H1 (cell line): Measurements from ENCODE around the gene RPL14. TPM values are rescaled to one million over a fixed set of nuclear protein-coding genes. Genes with fewer than 3 reads are reported as not detected.
A peak's percentile ranks its signal among the peaks of the same experiment; 100 is the strongest.

ENCODE experiments used
- CTCF ChIA-PET: fragments of 300-600 bp; sonication (Branson Sonifier 250); formaldehyde crosslinking; loops from one replicate; lab custom pipeline; 2021; ENCODE audit not compliant: partially characterized antibody; lab: Charles Lee
- POLR2A ChIA-PET: fragments of 300-600 bp; sonication (Branson Sonifier 250); formaldehyde crosslinking; loops from one replicate; lab custom pipeline; 2021; ENCODE audit warnings: inconsistent platforms; ENCODE audit not compliant: partially characterized antibody; lab: Charles Lee
- DNase-seq, 2 experiments: peaks; one replicate each; pipeline versions ENCODE4 v3.0.0 to v3.0.0-alpha.2; 2010 to 2022; ENCODE audit warnings: low spot score in 2 of 2, low read depth in 1 of 2, mixed read lengths in 1 of 2
- FAIRE-seq: peaks from 2 replicates; lab custom pipeline; 2011; peaks lifted over from hg19 to GRCh38; lab: Jason Lieb, UNC
- H2AFZ ChIP-seq: 2 replicates; pipeline ENCODE4 v1.8.1; 2012; ENCODE audit warnings: low read length, inconsistent platforms
- H2AK5ac ChIP-seq: 2 replicates; pipeline ENCODE4 v1.6.1; 2013; ENCODE audit warnings: low read depth, low read length
- H2BK120ac ChIP-seq: replicated peaks from 2 replicates; pipeline ENCODE3; 2013; ENCODE audit warnings: low read depth, low read length, inconsistent platforms
- H2BK12ac ChIP-seq: 2 replicates; pipeline ENCODE4 v1.6.1; 2013; ENCODE audit warnings: low read depth, low read length
- H2BK15ac ChIP-seq: 2 replicates; pipeline ENCODE4 v1.6.1; 2013; ENCODE audit warnings: low read length
- H2BK20ac ChIP-seq: 2 replicates; pipeline ENCODE4 v1.6.1; 2013; ENCODE audit warnings: low read length
- H2BK5ac ChIP-seq: 2 replicates; pipeline ENCODE4 v1.6.1; 2013; ENCODE audit warnings: low read depth, low read length
- H3K14ac ChIP-seq: 2 replicates; pipeline ENCODE4 v1.6.1; 2013; ENCODE audit warnings: inconsistent platforms; ENCODE audit not compliant: insufficient read length
- H3K18ac ChIP-seq: 2 replicates; pipeline ENCODE4 v1.6.1; 2013; ENCODE audit warnings: low read length; ENCODE audit errors: extremely low read depth
- H3K23ac ChIP-seq: 2 replicates; pipeline ENCODE4 v1.6.1; 2013; ENCODE audit warnings: inconsistent platforms; ENCODE audit not compliant: insufficient read length
- H3K23me2 ChIP-seq: 2 replicates; pipeline ENCODE4 v1.6.1; 2013; ENCODE audit warnings: low read depth, low read length
- H3K27ac ChIP-seq: 2 replicates; pipeline ENCODE4 v1.6.1; 2011; ENCODE audit warnings: low read depth, low read length, inconsistent platforms
- H3K27me3 ChIP-seq, 4 experiments: replicated peaks in 1 of 4; 1 replicate in 1 of 4; 2 replicates in 3 of 4; pipeline versions ENCODE4 v1.6.1 to v1.8.1; 2011 to 2013; ENCODE audit warnings: low read length in 3 of 4, mild to moderate bottlenecking in 3 of 4, inconsistent platforms in 2 of 4, mixed read lengths in 2 of 4, moderate library complexity in 1 of 4; ENCODE audit not compliant: control insufficient read depth in 3 of 4, insufficient read depth in 3 of 4; ENCODE audit errors: extremely low read depth in 1 of 4
- H3K36me3 ChIP-seq, 4 experiments: 2 replicates each; pipeline versions ENCODE4 v1.6.1 to v1.8.1; 2011 to 2013; ENCODE audit warnings: mild to moderate bottlenecking in 4 of 4, low read length in 3 of 4, moderate library complexity in 2 of 4, control low read depth in 1 of 4, inconsistent platforms in 1 of 4; ENCODE audit not compliant: insufficient read depth in 4 of 4, control insufficient read depth in 2 of 4
- H3K4ac ChIP-seq: replicated peaks from 2 replicates; pipeline ENCODE3; 2013; ENCODE audit warnings: low read length, low read depth, mixed read lengths, inconsistent platforms; ENCODE audit not compliant: insufficient read length
- H3K4me1 ChIP-seq, 4 experiments: replicated peaks in 1 of 4; 1 replicate in 1 of 4; 2 replicates in 3 of 4; pipeline versions ENCODE4 v1.6.1 to v1.8.1; 2011 to 2013; ENCODE audit warnings: low read length in 3 of 4, inconsistent platforms in 2 of 4, mixed read lengths in 1 of 4; ENCODE audit not compliant: insufficient read depth in 4 of 4, control insufficient read depth in 3 of 4
- H3K4me2 ChIP-seq, 2 experiments: 2 replicates each; pipeline versions ENCODE4 v1.6.1 to v1.8.1; 2011 to 2013; ENCODE audit warnings: low read depth in 2 of 2, low read length in 2 of 2, control low read depth in 1 of 2, inconsistent platforms in 1 of 2, mild to moderate bottlenecking in 1 of 2; ENCODE audit not compliant: insufficient read depth in 1 of 2
- H3K4me3 ChIP-seq, 4 experiments: fragments of 200-600, 300-600 bp in 1 of 4; sonication (generic), shearing (Covaris generic), sonication (Bioruptor Twin) in 1 of 4; 2 replicates each; pipeline versions ENCODE4 v1.5.1 to v1.8.1; 2011 to 2016; ENCODE audit warnings: low read length in 4 of 4, low read depth in 3 of 4, control low read depth in 2 of 4, inconsistent platforms in 2 of 4, mild to moderate bottlenecking in 2 of 4, mixed read lengths in 1 of 4, moderate library complexity in 1 of 4; ENCODE audit not compliant: insufficient read depth in 2 of 4; ENCODE audit errors: extremely low read depth in 1 of 4
- H3K56ac ChIP-seq: replicated peaks from 2 replicates; pipeline ENCODE3; 2013; ENCODE audit warnings: low read depth, mild to moderate bottlenecking, mixed read lengths, low read length, inconsistent platforms; ENCODE audit not compliant: insufficient read length
- H3K79me1 ChIP-seq: 2 replicates; pipeline ENCODE4 v1.6.1; 2013; ENCODE audit warnings: low read depth, low read length, control low read depth
- H3K79me2 ChIP-seq, 2 experiments: 2 replicates each; pipeline versions ENCODE4 v1.6.1 to v1.8.1; 2012 to 2013; ENCODE audit warnings: low read length in 2 of 2, mild to moderate bottlenecking in 2 of 2, inconsistent platforms in 1 of 2; ENCODE audit not compliant: insufficient read depth in 2 of 2, control insufficient read depth in 1 of 2
- H3K9ac ChIP-seq, 4 experiments: replicated peaks in 1 of 4; 1 replicate in 1 of 4; 2 replicates in 3 of 4; pipeline versions ENCODE4 v1.6.1 to v1.8.1; 2011 to 2013; ENCODE audit warnings: low read depth in 3 of 4, low read length in 3 of 4, control low read depth in 2 of 4, mild to moderate bottlenecking in 2 of 4, moderate library complexity in 2 of 4, inconsistent platforms in 1 of 4; ENCODE audit errors: extremely low read depth in 1 of 4
- H3K9me3 ChIP-seq, 2 experiments: 2 replicates each; pipeline versions ENCODE4 v1.6.1 to v1.8.1; 2012 to 2013; ENCODE audit warnings: mild to moderate bottlenecking in 2 of 2, moderate library complexity in 2 of 2, control low read depth in 1 of 2, inconsistent platforms in 1 of 2, low read depth in 1 of 2, low read length in 1 of 2, mixed read lengths in 1 of 2; ENCODE audit not compliant: insufficient read depth in 2 of 2
- H4K20me1 ChIP-seq, 2 experiments: replicated peaks in 1 of 2; 2 replicates each; pipeline versions ENCODE3 to v1.8.1; 2011 to 2013; ENCODE audit warnings: inconsistent platforms in 2 of 2, low read length in 2 of 2, mild to moderate bottlenecking in 1 of 2; ENCODE audit not compliant: insufficient read depth in 2 of 2, control insufficient read depth in 1 of 2
- H4K5ac ChIP-seq: 2 replicates; pipeline ENCODE4 v1.6.1; 2013; ENCODE audit warnings: low read length, low read depth, mixed read lengths, inconsistent platforms; ENCODE audit not compliant: insufficient read length
- H4K8ac ChIP-seq: 2 replicates; pipeline ENCODE4 v1.8.0; 2013; ENCODE audit warnings: mild to moderate bottlenecking, moderate library complexity, low read length, inconsistent platforms; ENCODE audit not compliant: insufficient read depth; ENCODE audit errors: extremely low read depth
- H4K91ac ChIP-seq: replicated peaks from 2 replicates; pipeline ENCODE3; 2013; ENCODE audit warnings: low read length, mixed read lengths, inconsistent platforms; ENCODE audit not compliant: insufficient read length
- BACH1 ChIP-seq: IDR thresholded peaks from 2 replicates; pipeline ENCODE4 v1.6.1; 2012; ENCODE audit warnings: low read length, improper control_type of control experiment
- BCL11A ChIP-seq, 2 experiments: IDR thresholded peaks; one replicate each; pipeline ENCODE4 v1.6.1; 2011; ENCODE audit warnings: low read depth in 2 of 2, low read length in 2 of 2, mild to moderate bottlenecking in 2 of 2
- BRCA1 ChIP-seq: IDR thresholded peaks from 2 replicates; pipeline ENCODE4 v1.6.1; 2012; ENCODE audit warnings: low read depth, low read length, improper control_type of control experiment
- CEBPB ChIP-seq: IDR thresholded peaks from 2 replicates; pipeline ENCODE4 v1.6.1; 2012; ENCODE audit warnings: low read depth, low read length
- CHD2 ChIP-seq: IDR thresholded peaks from 2 replicates; pipeline ENCODE4 v1.6.1; 2012; ENCODE audit warnings: low read length, improper control_type of control experiment
- CTBP2 ChIP-seq: IDR thresholded peaks from 2 replicates; pipeline ENCODE4 v1.7.0; 2011; ENCODE audit warnings: borderline replicate concordance, mild to moderate bottlenecking, moderate library complexity, mixed read lengths, low read length; ENCODE audit not compliant: insufficient read depth, insufficient read length
- EP300 ChIP-seq, 2 experiments: IDR thresholded peaks; 1 replicate in 1 of 2; 2 replicates in 1 of 2; pipeline ENCODE4 v1.6.1; 2011 to 2012; ENCODE audit warnings: low read depth in 2 of 2, low read length in 2 of 2, mild to moderate bottlenecking in 2 of 2, borderline replicate concordance in 1 of 2, inconsistent platforms in 1 of 2, moderate library complexity in 1 of 2
- HDAC6 ChIP-seq: IDR thresholded peaks from one replicate; pipeline ENCODE4 v1.7.1; 2012; ENCODE audit warnings: low read depth, mild to moderate bottlenecking, inconsistent platforms, low read length, moderate library complexity
- KDM4A ChIP-seq: IDR thresholded peaks from one replicate; pipeline ENCODE4 v1.7.1; 2012; ENCODE audit warnings: low read depth, mild to moderate bottlenecking, moderate library complexity, low read length, inconsistent platforms; ENCODE audit not compliant: severe bottlenecking
- SIRT6 ChIP-seq: IDR thresholded peaks from one replicate; pipeline ENCODE4 v1.7.1; 2012; ENCODE audit warnings: low read length, inconsistent platforms
- SP1 ChIP-seq: IDR thresholded peaks from 2 replicates; pipeline ENCODE4 v1.6.1; 2011; ENCODE audit warnings: low read depth, low read length
- YY1 ChIP-seq: IDR thresholded peaks from 2 replicates; pipeline ENCODE4 v1.6.1; 2011; ENCODE audit warnings: low read depth, mild to moderate bottlenecking, low read length
- WGBS, 2 experiments: shearing (Covaris generic) in 1 of 2; methylation state at CpG; one replicate each; pipeline versions ENCODE4 v1.1.6 to v1.1.7; 2013 to 2015; ENCODE audit warnings: low lambda C conversion rate in 2 of 2, mixed read lengths in 2 of 2, inconsistent platforms in 1 of 2, low coverage in 1 of 2, missing lambda C conversion rate in 1 of 2; ENCODE audit not compliant: insufficient replicate concordance in 2 of 2, insufficient coverage in 1 of 2, insufficient read length in 1 of 2; ENCODE audit errors: extremely low coverage in 1 of 2, missing lambda C conversion rate in 1 of 2; 5-methylcytosine and 5-hydroxymethylcytosine counted together
- polyA plus RNA-seq, 7 experiments: library from polyadenylated mRNA; depleted of rRNA in 3 of 7; stranded (reverse) in 5 of 7; unstranded in 2 of 7; fragments of >200 nt in 5 of 7; fragments of 200-250 nt in 2 of 7; gene quantifications; 1 replicate in 5 of 7; 2 replicates in 1 of 7; 4 replicates in 1 of 7; pipeline versions ENCODE4 v1.2.1 to v1.2.3, GENCODE V29; 2011 to 2013; ENCODE audit warnings: missing spikeins in 2 of 7, mixed read lengths in 2 of 7
- total RNA-seq: library from RNA; stranded (reverse); fragmentation: NEBNext Ultra II Directional; extraction: Animal tissue kit (Norgen Biotek cat#: 25700); gene quantifications from 2 replicates; pipeline ENCODE4 v1.2.1, GENCODE V29; 2021
- TF ChIP-seq, protein P1 (sequence below): IDR thresholded peaks from 2 replicates; pipeline ENCODE4 v1.6.1; 2012; ENCODE audit warnings: inconsistent platforms
- TF ChIP-seq, protein P2 (sequence below): IDR thresholded peaks from 2 replicates; pipeline ENCODE4 v1.6.1; 2012; ENCODE audit warnings: inconsistent platforms

Gene RPL14
- total and polyA plus RNA-seq, 2 of the 8 experiments (the other 6 are each of a cell fraction or from before 2014, with no cell fraction given), result 1,192 to 2,341 TPM

DNA sequence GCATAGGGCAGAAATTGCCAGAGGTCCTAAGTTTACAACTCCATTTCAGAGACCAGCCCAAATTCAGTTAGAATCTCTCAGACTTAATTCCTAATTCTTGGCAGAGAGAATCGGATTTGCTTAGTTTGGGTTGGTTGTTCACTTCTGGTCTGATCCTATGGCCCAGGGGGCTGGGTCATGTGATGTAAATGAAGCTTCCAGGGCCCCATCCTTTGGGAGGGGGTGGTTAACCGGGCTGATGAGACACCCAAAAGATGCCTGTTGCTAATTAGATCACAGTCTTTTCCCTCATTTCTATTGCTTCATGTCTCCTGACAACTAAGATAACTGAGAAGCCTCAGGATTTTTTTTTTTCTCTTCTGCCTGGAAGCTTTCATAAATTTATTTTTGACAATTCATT is 37.6 kb downstream of the RPL14 start:
- no peak overlapping the region for H3K14ac ChIP-seq
- CTCF ChIA-PET, result interaction anchor here (0.7 to 3.1 kb wide), 3 partner anchors 10 to 29 kb away, joined by 3 to 17 read pairs (median 3); partner anchors contain the start of gene ZNF620
- DNase-seq, result no peak
- TF ChIP-seq KDM4A, result no peak
- TF ChIP-seq YY1, result no peak
- TF ChIP-seq SP1, result no peak
- no peak for TF ChIP-seq CTBP2
- TF ChIP-seq, protein P1, sequence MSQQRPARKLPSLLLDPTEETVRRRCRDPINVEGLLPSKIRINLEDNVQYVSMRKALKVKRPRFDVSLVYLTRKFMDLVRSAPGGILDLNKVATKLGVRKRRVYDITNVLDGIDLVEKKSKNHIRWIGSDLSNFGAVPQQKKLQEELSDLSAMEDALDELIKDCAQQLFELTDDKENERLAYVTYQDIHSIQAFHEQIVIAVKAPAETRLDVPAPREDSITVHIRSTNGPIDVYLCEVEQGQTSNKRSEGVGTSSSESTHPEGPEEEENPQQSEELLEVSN, result no peak
- TF ChIP-seq BCL11A (IDR thresholded peaks at IDR 0.05; ENCODE audit: low read depth in 2 of 2, low read length in 2 of 2), result no peak
- TF ChIP-seq EP300 (IDR thresholded peaks at IDR 0.05; ENCODE audit: borderline replicate concordance in 1 of 2, low read depth in 2 of 2, low read length in 2 of 2), result no peak
- no peak for TF ChIP-seq BACH1
- TF ChIP-seq SIRT6, result no peak
- no peak for TF ChIP-seq CHD2
- TF ChIP-seq HDAC6, result no peak
- TF ChIP-seq, protein P2, sequence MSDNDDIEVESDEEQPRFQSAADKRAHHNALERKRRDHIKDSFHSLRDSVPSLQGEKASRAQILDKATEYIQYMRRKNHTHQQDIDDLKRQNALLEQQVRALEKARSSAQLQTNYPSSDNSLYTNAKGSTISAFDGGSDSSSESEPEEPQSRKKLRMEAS, result no peak
- TF ChIP-seq BRCA1, result no peak
- no peak for TF ChIP-seq CEBPB

More for the DNA sequence above, 37.6 kb downstream of the RPL14 start:
- no peak overlapping the region for H2BK5ac ChIP-seq
- H2AK5ac ChIP-seq, result no peak overlapping the region
- H4K91ac ChIP-seq, result no peak overlapping the region
- no peaks in the 10 kb centered on the region for H3K9me3 ChIP-seq
- H3K79me1 ChIP-seq, result no peaks in the 10 kb centered on the region
- H3K27ac ChIP-seq, result no peak overlapping the region
- no peak overlapping the region for H3K4me3 ChIP-seq
- H2BK12ac ChIP-seq, result no peak overlapping the region
- no peak overlapping the region for H4K8ac ChIP-seq
- no peak overlapping the region for H3K4me2 ChIP-seq
- no peak overlapping the region for H3K23ac ChIP-seq
- H2AFZ ChIP-seq, result 0 out of 2 replicates have a peak overlapping the region, but pooled peaks have one; percentile 49
- no peak overlapping the region for H2BK15ac ChIP-seq
- H4K5ac ChIP-seq, result no peak overlapping the region
- no peaks in the 10 kb centered on the region for H3K4me1 ChIP-seq
- no peak for FAIRE-seq
- H4K20me1 ChIP-seq, result no peaks in the 10 kb centered on the region
- no peak overlapping the region for H3K4ac ChIP-seq
- H3K36me3 ChIP-seq, result no peaks in the 10 kb centered on the region
- no peak overlapping the region for H2BK20ac ChIP-seq
- no peak overlapping the region for H2BK120ac ChIP-seq
- H3K23me2 ChIP-seq, result no peaks in the 10 kb centered on the region
- 62% methylated on average over 2 of the region's 2 CpGs; no CpG with 5 or more reads in 1 of the 2 experiments for WGBS, 2 experiments
- peaks cover 0 to 2% (median 0%) of the 10 kb centered on the region in 4 experiments; a peak in 1 of 7 replicates for H3K27me3 ChIP-seq
- H3K56ac ChIP-seq, result no peak overlapping the region
- no peak overlapping the region for H3K18ac ChIP-seq
- POLR2A ChIA-PET, result interaction anchor here (1.1 to 4.1 kb wide), 7 partner anchors 11 to 41 kb away, joined by 3 to 22 read pairs (median 7); partner anchors contain the start of genes RPL14, ZNF619, ZNF620 and ZNF621
- peak overlapping the region in 1 of 4 experiments; percentile 24; a peak in 2 of 7 replicates for H3K9ac ChIP-seq
- no peaks in the 10 kb centered on the region for H3K79me2 ChIP-seq
